ENCODE results near the gene SLC35B3.

DNA sequence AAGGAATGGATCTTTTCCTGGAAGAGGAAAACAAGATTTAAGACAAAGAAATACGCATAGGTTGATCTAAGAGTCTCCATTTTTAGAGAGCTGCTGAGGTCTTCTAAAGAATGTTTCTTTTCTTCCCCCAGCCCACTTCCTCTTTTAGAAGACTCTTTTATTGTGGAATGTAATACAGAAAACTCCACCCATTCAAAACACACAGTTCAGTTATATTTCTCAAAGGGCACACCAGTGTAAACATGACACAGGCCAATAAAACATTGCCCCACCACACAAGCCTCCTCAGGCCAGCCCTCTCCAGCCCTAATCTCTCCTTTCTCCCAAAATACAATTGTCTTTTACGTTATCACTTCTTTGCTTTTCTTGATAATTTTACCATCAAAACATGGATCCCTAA is 42.8 kb downstream of the SLC35B3 start:
- no peak for TF ChIP-seq SP1 (IDR thresholded peaks at IDR 0.05; ENCODE audit: low read depth)
- TF ChIP-seq, protein P1, sequence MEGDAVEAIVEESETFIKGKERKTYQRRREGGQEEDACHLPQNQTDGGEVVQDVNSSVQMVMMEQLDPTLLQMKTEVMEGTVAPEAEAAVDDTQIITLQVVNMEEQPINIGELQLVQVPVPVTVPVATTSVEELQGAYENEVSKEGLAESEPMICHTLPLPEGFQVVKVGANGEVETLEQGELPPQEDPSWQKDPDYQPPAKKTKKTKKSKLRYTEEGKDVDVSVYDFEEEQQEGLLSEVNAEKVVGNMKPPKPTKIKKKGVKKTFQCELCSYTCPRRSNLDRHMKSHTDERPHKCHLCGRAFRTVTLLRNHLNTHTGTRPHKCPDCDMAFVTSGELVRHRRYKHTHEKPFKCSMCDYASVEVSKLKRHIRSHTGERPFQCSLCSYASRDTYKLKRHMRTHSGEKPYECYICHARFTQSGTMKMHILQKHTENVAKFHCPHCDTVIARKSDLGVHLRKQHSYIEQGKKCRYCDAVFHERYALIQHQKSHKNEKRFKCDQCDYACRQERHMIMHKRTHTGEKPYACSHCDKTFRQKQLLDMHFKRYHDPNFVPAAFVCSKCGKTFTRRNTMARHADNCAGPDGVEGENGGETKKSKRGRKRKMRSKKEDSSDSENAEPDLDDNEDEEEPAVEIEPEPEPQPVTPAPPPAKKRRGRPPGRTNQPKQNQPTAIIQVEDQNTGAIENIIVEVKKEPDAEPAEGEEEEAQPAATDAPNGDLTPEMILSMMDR (IDR thresholded peaks at IDR 0.05 in 2 of 3, conservative IDR thresholded peaks at IDR 0.05 in 1 of 3; ENCODE audit: borderline replicate concordance in 1 of 3, insufficient read depth in 1 of 3, low read depth in 2 of 3, low read length in 2 of 3) = no peak
- TF ChIP-seq POLR2AphosphoS5 (IDR thresholded peaks at IDR 0.05; ENCODE audit: low read depth, low read length) = no peak
- no peak for TF ChIP-seq POLR2A (IDR thresholded peaks at IDR 0.05; ENCODE audit: borderline replicate concordance, extremely low read depth, insufficient read depth, insufficient read length)
- no peak for TF ChIP-seq EZH2phosphoT487 (IDR thresholded peaks at IDR 0.05; ENCODE audit: borderline replicate concordance)
- no peak for TF ChIP-seq EGR1 (IDR thresholded peaks at IDR 0.05; ENCODE audit: low read depth)
- no peak for TF ChIP-seq CEBPB (IDR thresholded peaks at IDR 0.05; ENCODE audit: low read depth)
- TF ChIP-seq, protein P2, sequence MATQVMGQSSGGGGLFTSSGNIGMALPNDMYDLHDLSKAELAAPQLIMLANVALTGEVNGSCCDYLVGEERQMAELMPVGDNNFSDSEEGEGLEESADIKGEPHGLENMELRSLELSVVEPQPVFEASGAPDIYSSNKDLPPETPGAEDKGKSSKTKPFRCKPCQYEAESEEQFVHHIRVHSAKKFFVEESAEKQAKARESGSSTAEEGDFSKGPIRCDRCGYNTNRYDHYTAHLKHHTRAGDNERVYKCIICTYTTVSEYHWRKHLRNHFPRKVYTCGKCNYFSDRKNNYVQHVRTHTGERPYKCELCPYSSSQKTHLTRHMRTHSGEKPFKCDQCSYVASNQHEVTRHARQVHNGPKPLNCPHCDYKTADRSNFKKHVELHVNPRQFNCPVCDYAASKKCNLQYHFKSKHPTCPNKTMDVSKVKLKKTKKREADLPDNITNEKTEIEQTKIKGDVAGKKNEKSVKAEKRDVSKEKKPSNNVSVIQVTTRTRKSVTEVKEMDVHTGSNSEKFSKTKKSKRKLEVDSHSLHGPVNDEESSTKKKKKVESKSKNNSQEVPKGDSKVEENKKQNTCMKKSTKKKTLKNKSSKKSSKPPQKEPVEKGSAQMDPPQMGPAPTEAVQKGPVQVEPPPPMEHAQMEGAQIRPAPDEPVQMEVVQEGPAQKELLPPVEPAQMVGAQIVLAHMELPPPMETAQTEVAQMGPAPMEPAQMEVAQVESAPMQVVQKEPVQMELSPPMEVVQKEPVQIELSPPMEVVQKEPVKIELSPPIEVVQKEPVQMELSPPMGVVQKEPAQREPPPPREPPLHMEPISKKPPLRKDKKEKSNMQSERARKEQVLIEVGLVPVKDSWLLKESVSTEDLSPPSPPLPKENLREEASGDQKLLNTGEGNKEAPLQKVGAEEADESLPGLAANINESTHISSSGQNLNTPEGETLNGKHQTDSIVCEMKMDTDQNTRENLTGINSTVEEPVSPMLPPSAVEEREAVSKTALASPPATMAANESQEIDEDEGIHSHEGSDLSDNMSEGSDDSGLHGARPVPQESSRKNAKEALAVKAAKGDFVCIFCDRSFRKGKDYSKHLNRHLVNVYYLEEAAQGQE (IDR thresholded peaks at IDR 0.05; ENCODE audit: low read depth) = no peak
